GM10266 (cell line): ENCODE data around the gene ID3.

Experiments used
- DNase-seq: peaks from one replicate; pipeline ENCODE4 v3.0.0; 2012; ENCODE audit errors: extremely low spot score
- TF ChIP-seq, protein P1 (sequence below): IDR thresholded peaks from 2 replicates; pipeline ENCODE4 v1.5.1; 2012; ENCODE audit warnings: mild to moderate bottlenecking, low read depth; ENCODE audit not compliant: control insufficient read depth, insufficient read depth; ENCODE audit errors: missing control alignments

The ID3 gene

DNA sequence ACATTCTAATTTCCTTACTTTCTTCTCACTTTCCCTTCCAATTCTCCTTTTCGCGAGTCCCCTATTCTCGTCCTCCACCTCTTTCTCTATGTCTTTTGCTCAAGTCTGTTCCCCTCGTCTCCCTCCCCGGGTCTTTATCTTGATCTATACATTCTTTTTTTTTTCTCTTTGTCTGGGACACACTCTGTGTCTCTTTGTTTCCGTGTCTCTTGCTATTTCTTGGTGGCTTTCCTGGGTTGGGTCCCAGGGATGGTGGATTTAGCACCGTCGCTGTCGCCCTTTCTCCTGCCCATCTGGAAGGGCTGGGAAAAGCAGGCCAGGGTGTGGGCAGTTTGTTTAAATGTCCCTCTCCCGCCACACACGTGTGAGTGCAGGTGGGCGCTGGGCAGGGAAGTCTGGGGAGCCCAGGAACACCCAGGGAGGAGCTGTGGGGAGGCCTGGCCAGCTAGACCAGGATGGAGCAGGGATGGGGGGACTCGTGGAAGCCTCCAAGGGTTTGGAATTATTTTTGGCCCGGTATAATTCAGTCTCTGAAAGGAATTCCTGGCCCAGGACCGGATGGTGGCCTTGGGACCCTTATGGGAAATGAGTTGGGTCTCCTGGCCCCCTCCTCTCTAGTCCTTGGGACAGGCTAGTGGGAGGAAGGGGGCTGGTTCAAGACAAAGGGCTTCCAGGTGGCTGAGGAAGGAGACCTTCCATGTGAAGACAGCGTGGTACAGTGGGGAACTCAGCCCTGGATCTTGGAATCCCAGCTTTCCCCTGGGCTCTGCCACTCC, 9.5 kb upstream of the ID3 start:
- DNase-seq: no peak
- TF ChIP-seq, protein P1, sequence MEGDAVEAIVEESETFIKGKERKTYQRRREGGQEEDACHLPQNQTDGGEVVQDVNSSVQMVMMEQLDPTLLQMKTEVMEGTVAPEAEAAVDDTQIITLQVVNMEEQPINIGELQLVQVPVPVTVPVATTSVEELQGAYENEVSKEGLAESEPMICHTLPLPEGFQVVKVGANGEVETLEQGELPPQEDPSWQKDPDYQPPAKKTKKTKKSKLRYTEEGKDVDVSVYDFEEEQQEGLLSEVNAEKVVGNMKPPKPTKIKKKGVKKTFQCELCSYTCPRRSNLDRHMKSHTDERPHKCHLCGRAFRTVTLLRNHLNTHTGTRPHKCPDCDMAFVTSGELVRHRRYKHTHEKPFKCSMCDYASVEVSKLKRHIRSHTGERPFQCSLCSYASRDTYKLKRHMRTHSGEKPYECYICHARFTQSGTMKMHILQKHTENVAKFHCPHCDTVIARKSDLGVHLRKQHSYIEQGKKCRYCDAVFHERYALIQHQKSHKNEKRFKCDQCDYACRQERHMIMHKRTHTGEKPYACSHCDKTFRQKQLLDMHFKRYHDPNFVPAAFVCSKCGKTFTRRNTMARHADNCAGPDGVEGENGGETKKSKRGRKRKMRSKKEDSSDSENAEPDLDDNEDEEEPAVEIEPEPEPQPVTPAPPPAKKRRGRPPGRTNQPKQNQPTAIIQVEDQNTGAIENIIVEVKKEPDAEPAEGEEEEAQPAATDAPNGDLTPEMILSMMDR: no peak

DNA sequence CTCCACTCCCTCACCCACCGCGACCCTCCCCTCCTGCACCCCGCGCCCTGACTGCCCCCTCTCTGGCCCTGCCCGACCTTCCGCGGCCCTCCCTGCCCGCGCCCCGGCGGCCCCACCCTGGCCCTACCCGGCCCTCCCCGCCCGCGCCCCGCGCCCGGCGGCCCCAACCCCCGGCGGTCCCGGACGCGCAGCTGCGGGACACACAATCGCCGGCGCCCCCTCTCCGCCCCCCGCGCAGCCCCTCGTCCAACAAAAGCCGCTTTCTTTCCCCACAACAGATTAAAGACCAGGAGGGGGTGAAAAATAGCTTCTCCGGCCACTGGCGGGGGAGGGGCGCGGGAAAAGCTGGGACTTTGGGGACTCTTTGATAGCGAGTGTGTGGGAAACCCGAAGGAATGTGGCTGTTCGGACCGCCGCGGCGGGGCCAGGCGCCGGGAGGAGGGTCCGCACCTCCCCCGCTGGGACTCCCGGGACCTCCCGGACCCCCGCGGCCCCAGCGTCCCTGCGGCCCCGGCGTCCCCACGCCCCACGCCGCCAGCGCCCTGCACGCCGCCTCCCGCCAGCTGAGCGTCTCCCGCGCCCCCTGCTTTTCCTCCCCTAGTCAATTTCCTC, 8.8 kb upstream of the ID3 start:
- DNase-seq: peak; percentile 49

DNA sequence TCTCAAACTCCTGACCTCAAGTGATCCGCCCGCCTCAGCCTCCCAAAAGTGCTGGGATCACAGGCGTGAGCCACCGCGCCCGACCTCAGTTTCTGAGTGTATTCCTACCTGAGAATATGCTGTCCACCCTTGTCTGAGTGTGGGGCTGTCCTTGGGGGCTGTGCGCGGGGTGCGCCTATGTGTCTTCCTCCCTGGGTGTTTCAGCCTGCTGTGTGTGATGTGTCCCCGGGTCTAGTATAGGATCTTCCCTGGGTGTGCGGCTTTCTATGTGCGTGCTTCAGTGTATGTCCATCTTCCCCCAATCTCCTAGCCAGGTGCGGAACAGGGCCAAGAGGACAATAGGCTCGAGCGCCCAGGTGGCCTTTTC, 8.3 kb upstream of the ID3 start:
- peak; percentile 35 for DNase-seq

More for the DNA sequence above, 8.8 kb upstream of the ID3 start:
- TF ChIP-seq, protein P1: no peak

DNA sequence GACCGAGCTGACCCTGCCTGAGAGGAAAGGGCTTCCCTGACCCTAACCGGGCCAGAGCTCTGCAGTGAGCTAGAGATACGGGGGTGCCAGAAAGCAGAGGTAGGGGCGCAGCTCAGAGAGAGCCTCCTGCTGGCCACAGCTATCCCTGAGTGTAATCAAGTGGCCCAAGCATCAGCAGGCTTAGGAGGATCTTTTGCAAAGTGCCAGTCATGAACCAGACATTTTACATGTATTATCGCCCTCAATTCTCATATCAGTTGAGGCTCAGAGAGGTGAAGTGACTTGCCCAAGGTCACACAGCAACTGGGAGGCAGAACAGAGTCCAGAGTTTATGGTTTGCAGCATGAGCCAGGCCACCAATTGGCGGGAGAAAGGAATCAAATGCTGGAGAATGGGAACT, 7.0 kb upstream of the ID3 start:
- TF ChIP-seq, protein P1: peak; percentile 21
- peak; percentile 44 for DNase-seq

More for the DNA sequence above, 8.3 kb upstream of the ID3 start:
- TF ChIP-seq, protein P1: no peak

DNA sequence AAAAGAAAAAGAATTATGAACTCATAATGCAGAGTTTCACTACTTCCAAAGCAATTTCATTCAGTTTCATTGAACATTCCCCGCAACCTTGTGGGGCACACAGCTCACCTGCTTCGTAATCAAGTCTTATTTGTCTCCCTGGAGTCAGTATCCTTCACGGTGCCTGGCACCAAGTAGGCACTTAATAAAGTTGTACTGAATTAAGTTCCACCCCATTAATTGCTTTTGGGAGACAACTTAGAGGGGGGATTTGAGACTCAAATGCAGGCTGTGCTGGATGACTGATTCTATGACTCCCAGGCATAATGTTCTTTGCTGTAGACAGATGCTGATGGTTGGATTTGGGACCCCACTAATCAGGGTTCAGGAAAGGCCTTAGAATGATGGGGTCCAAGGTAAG, 6.5 kb upstream of the ID3 start:
- TF ChIP-seq, protein P1: no peak
- no peak for DNase-seq

DNA sequence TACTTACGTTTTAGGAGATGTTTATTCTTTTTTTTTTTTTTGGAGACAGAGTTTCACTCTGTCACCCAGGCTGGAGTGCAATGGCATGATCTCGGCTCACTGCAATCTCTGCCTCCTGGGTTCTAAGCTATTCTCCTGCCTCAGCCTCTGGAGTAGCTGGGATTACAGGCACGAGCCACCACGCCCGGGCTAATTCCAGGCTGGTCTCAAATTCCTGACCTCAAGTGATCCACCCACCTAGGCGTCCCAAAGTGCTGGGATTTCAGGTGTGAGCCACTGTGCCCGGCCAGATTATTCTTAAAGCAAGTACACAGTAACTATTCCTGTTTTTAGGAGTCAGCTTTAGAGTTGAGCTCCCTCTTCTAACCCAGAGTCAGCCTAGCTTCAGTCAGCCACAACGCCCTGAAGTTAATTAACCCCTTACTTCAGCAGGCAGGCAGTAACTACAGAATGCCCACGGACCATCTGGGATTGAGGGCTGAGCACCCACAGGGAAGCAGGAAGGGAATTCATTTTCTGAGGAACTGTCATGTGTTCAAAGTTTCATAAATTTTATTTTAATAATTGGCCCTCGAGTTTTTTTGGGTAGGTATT, 5.3 kb upstream of the ID3 start:
- TF ChIP-seq, protein P1: no peak
- DNase-seq: no peak
